ENCODE results near the gene TTC28.

- TF ChIP-seq CTCF (IDR thresholded peaks at IDR 0.05) (no peak), POLR2A (IDR thresholded peaks at IDR 0.05) (no peak)
Measured at GRCh38 chr22:28397306-28397705, 282.3 kb downstream of the TTC28 start.

All from heart left ventricle (tissue), 13 donors.